ENCODE measurements around the gene GUK1. TPM values are rescaled to one million over a fixed set of nuclear protein-coding genes. Genes with fewer than 3 reads are reported as not detected.

Gene GUK1
- total RNA-seq, 5 donors from 2014 or later (not counting 1 experiment from before 2014, with no cell fraction given): 201 to 318 (median 223) TPM

- peaks cover 0 to 5% (median 0%) of the 10 kb centered on the region in 3 donors for H3K4me1 Mint-ChIP-seq
- H3K4me3 Mint-ChIP-seq: no peak overlapping the region
- H3K27me3 ChIP-seq (replicated peaks in 1 of 2; ENCODE audit: control insufficient read depth in 2 of 2, extremely low read depth in 1 of 2, insufficient read depth in 2 of 2, low read length in 1 of 2): peaks cover 0 to 2% of the 10 kb centered on the region in 2 experiments
- no CpG with 5 or more reads among the region's 1 CpG for WGBS (ENCODE audit: insufficient coverage)
- CTCF ChIA-PET: no interaction called here
- no peak overlapping the region for H3K4me3 ChIP-seq (ENCODE audit: control insufficient read depth in 1 of 2, extremely low read depth in 1 of 2, low read length in 1 of 2)
- no peak overlapping the region for H3K27ac Mint-ChIP-seq
- ATAC-seq (replicated peaks in 1 of 4): no peak
- H3K9me3 ChIP-seq: no peaks in the 10 kb centered on the region
- DNase-seq: no peak
- H3K36me3 Mint-ChIP-seq: peaks cover 2% of the 10 kb centered on the region
- POLR2A ChIA-PET: no interaction called here
- no peaks in the 10 kb centered on the region for H3K4me1 ChIP-seq (ENCODE audit: control insufficient read depth in 1 of 2, extremely low read depth in 1 of 2, insufficient read depth in 2 of 2, low read length in 2 of 2)
- H3K9me3 Mint-ChIP-seq: peaks cover 0 to 3% (median 0%) of the 10 kb centered on the region in 3 donors
- H3K36me3 ChIP-seq (ENCODE audit: control insufficient read depth in 2 of 2, extremely low read depth in 1 of 2, insufficient read depth in 1 of 2, low read length in 1 of 2): no peaks in the 10 kb centered on the region
- H3K27me3 Mint-ChIP-seq: peaks cover 0 to 2% of the 10 kb centered on the region in 2 donors
- H3K27ac ChIP-seq (ENCODE audit: low read length): no peak overlapping the region
Observed at GRCh38 chr1:228120351-228120750, 19.7 kb upstream of the GUK1 start.

GRCh38 chr1:228120857-228121489 is 19.1 kb upstream of the GUK1 start:
- Mint-ChIP-seq H3K4me3 (no peak overlapping the region), H3K4me1 (peaks cover 0 to 5% (median 0%) of the 10 kb centered on the region in 3 donors), H3K36me3 (peaks cover 2% of the 10 kb centered on the region), H3K27me3 (peaks cover 0 to 2% of the 10 kb centered on the region in 2 donors), H3K9me3 (peaks cover 0 to 3% (median 0%) of the 10 kb centered on the region in 3 donors), H3K27ac (peak overlapping the region in 1 of 2 donors; percentile 11)
- H3K36me3 ChIP-seq (ENCODE audit: control insufficient read depth in 2 of 2, extremely low read depth in 1 of 2, insufficient read depth in 1 of 2, low read length in 1 of 2): no peaks in the 10 kb centered on the region
- WGBS (ENCODE audit: insufficient coverage): 78% methylated on average over 1 of the region's 5 CpGs
- CTCF ChIA-PET: no interaction called here
- no peak for DNase-seq
- ATAC-seq (replicated peaks in 1 of 4): peak in 1 of 4 experiments; percentile 67
- POLR2A ChIA-PET: no interaction called here
- no peak overlapping the region for H3K27ac ChIP-seq (ENCODE audit: low read length)
- no peaks in the 10 kb centered on the region for H3K4me1 ChIP-seq (ENCODE audit: control insufficient read depth in 1 of 2, extremely low read depth in 1 of 2, insufficient read depth in 2 of 2, low read length in 2 of 2)
- H3K27me3 ChIP-seq (replicated peaks in 1 of 2; ENCODE audit: control insufficient read depth in 2 of 2, extremely low read depth in 1 of 2, insufficient read depth in 2 of 2, low read length in 1 of 2): peaks cover 0 to 2% of the 10 kb centered on the region in 2 experiments
- H3K4me3 ChIP-seq (ENCODE audit: control insufficient read depth in 1 of 2, extremely low read depth in 1 of 2, low read length in 1 of 2): no peak overlapping the region
- no peaks in the 10 kb centered on the region for H3K9me3 ChIP-seq

GRCh38 chr1:228122921-228123441 is 17.1 kb upstream of the GUK1 start:
- DNase-seq (no peak), ATAC-seq (replicated peaks in 1 of 4) (no peak)
- peaks cover 0 to 5% (median 0%) of the 10 kb centered on the region in 3 donors for H3K4me1 Mint-ChIP-seq
- H3K36me3 ChIP-seq (ENCODE audit: control insufficient read depth in 2 of 2, extremely low read depth in 1 of 2, insufficient read depth in 1 of 2, low read length in 1 of 2): no peaks in the 10 kb centered on the region
- peaks cover 1% of the 10 kb centered on the region for H3K36me3 Mint-ChIP-seq
- no peaks in the 10 kb centered on the region for H3K4me1 ChIP-seq (ENCODE audit: control insufficient read depth in 1 of 2, extremely low read depth in 1 of 2, insufficient read depth in 2 of 2, low read length in 2 of 2)
- POLR2A ChIA-PET: no interaction called here
- H3K27me3 Mint-ChIP-seq: peaks cover under 1 to 15% of the 10 kb centered on the region in 2 donors
- no peak overlapping the region for H3K27ac ChIP-seq (ENCODE audit: low read length)
- H3K4me3 ChIP-seq (ENCODE audit: control insufficient read depth in 1 of 2, extremely low read depth in 1 of 2, low read length in 1 of 2): no peak overlapping the region
- no peaks in the 10 kb centered on the region for H3K9me3 ChIP-seq
- no peaks in the 10 kb centered on the region for H3K27me3 ChIP-seq (replicated peaks in 1 of 2; ENCODE audit: control insufficient read depth in 2 of 2, extremely low read depth in 1 of 2, insufficient read depth in 2 of 2, low read length in 1 of 2)
- CTCF ChIA-PET: no interaction called here
- peaks cover 0 to 2% (median 0%) of the 10 kb centered on the region in 3 donors for H3K9me3 Mint-ChIP-seq
- H3K4me3 Mint-ChIP-seq: no peak overlapping the region
- no peak overlapping the region for H3K27ac Mint-ChIP-seq
- no CpG with 5 or more reads among the region's 1 CpG for WGBS (ENCODE audit: insufficient coverage)

- H3K9me3 ChIP-seq: no peaks in the 10 kb centered on the region
- Mint-ChIP-seq H3K4me1 (peaks cover 0 to 5% (median 0%) of the 10 kb centered on the region in 3 donors), H3K27me3 (peaks cover 4 to 18% of the 10 kb centered on the region in 2 donors), H3K4me3 (no peak overlapping the region), H3K27ac (no peak overlapping the region), H3K9me3 (no peaks in the 10 kb centered on the region), H3K36me3 (no peaks in the 10 kb centered on the region)
- whole genome bisulfite sequencing (ENCODE audit: insufficient coverage): 88% methylated on average over 2 of the region's 2 CpGs
- no peak overlapping the region for H3K4me3 ChIP-seq (ENCODE audit: control insufficient read depth in 1 of 2, extremely low read depth in 1 of 2, low read length in 1 of 2)
- H3K27ac ChIP-seq (ENCODE audit: low read length): no peak overlapping the region
- POLR2A ChIA-PET: interaction anchor here in 1 of 2 donors (0.6 kb wide), 1 partner anchor 62 kb away, joined by 3 read pairs; no protein-coding TSS in a partner anchor
- no peaks in the 10 kb centered on the region for H3K4me1 ChIP-seq (ENCODE audit: control insufficient read depth in 1 of 2, extremely low read depth in 1 of 2, insufficient read depth in 2 of 2, low read length in 2 of 2)
- DNase-seq (no peak), ATAC-seq (replicated peaks in 1 of 4) (no peak)
- CTCF ChIA-PET: no interaction called here
- H3K27me3 ChIP-seq (replicated peaks in 1 of 2; ENCODE audit: control insufficient read depth in 2 of 2, extremely low read depth in 1 of 2, insufficient read depth in 2 of 2, low read length in 1 of 2): no peaks in the 10 kb centered on the region
- H3K36me3 ChIP-seq (ENCODE audit: control insufficient read depth in 2 of 2, extremely low read depth in 1 of 2, insufficient read depth in 1 of 2, low read length in 1 of 2): no peaks in the 10 kb centered on the region
Observed at GRCh38 chr1:228123505-228123904, 16.6 kb upstream of the GUK1 start.

- POLR2A ChIA-PET: no interaction called here
- Mint-ChIP-seq H3K27me3 (peaks cover 4 to 26% of the 10 kb centered on the region in 2 donors), H3K9me3 (no peaks in the 10 kb centered on the region), H3K36me3 (no peaks in the 10 kb centered on the region), H3K4me3 (no peak overlapping the region), H3K27ac (peak overlapping the region in 1 of 2 donors; percentile 36), H3K4me1 (peaks cover 0 to 5% (median 0%) of the 10 kb centered on the region in 3 donors)
- CTCF ChIA-PET: no interaction called here
- Histone ChIP-seq H3K4me3 (ENCODE audit: control insufficient read depth in 1 of 2, extremely low read depth in 1 of 2, low read length in 1 of 2) (no peak overlapping the region), H3K9me3 (no peaks in the 10 kb centered on the region), H3K27ac (ENCODE audit: low read length) (no peak overlapping the region), H3K4me1 (ENCODE audit: control insufficient read depth in 1 of 2, extremely low read depth in 1 of 2, insufficient read depth in 2 of 2, low read length in 2 of 2) (no peaks in the 10 kb centered on the region), H3K36me3 (ENCODE audit: control insufficient read depth in 2 of 2, extremely low read depth in 1 of 2, insufficient read depth in 1 of 2, low read length in 1 of 2) (no peaks in the 10 kb centered on the region), H3K27me3 (replicated peaks in 1 of 2; ENCODE audit: control insufficient read depth in 2 of 2, extremely low read depth in 1 of 2, insufficient read depth in 2 of 2, low read length in 1 of 2) (peaks cover 0 to 7% of the 10 kb centered on the region in 2 experiments)
- DNase-seq (no peak), ATAC-seq (replicated peaks in 1 of 4) (no peak)
- 85% methylated on average over 4 of the region's 5 CpGs for WGBS (ENCODE audit: insufficient coverage)
Observed at GRCh38 chr1:228125185-228125584, 14.9 kb upstream of the GUK1 start.

- ATAC-seq (replicated peaks in 1 of 4): no peak
- DNase-seq: no peak
- H3K36me3 Mint-ChIP-seq: no peaks in the 10 kb centered on the region
- no peak overlapping the region for H3K4me3 Mint-ChIP-seq
- H3K9me3 ChIP-seq: no peaks in the 10 kb centered on the region
- WGBS (ENCODE audit: insufficient coverage): no CpG with 5 or more reads among the region's 2 CpGs
- no peaks in the 10 kb centered on the region for H3K9me3 Mint-ChIP-seq
- H3K27ac Mint-ChIP-seq: no peak overlapping the region
- no peak overlapping the region for H3K27ac ChIP-seq (ENCODE audit: low read length)
- H3K36me3 ChIP-seq (ENCODE audit: control insufficient read depth in 2 of 2, extremely low read depth in 1 of 2, insufficient read depth in 1 of 2, low read length in 1 of 2): no peaks in the 10 kb centered on the region
- ChIA-PET POLR2A (no interaction called here), CTCF (interaction anchor here in 1 of 2 donors (1.5 kb wide), 1 partner anchor 48 kb away, joined by 4 read pairs; no protein-coding TSS in a partner anchor)
- peaks cover 7 to 9% (median 8%) of the 10 kb centered on the region in 3 donors for H3K4me1 Mint-ChIP-seq
- H3K4me3 ChIP-seq (ENCODE audit: control insufficient read depth in 1 of 2, extremely low read depth in 1 of 2, low read length in 1 of 2): no peak overlapping the region
- H3K4me1 ChIP-seq (ENCODE audit: control insufficient read depth in 1 of 2, extremely low read depth in 1 of 2, insufficient read depth in 2 of 2, low read length in 2 of 2): peaks cover under 1 to 4% of the 10 kb centered on the region in 2 experiments
- H3K27me3 ChIP-seq (replicated peaks in 1 of 2; ENCODE audit: control insufficient read depth in 2 of 2, extremely low read depth in 1 of 2, insufficient read depth in 2 of 2, low read length in 1 of 2): peaks cover 0 to 20% of the 10 kb centered on the region in 2 experiments
- peaks cover 4 to 39% of the 10 kb centered on the region in 2 donors for H3K27me3 Mint-ChIP-seq
Observed at GRCh38 chr1:228131766-228132165, 8.3 kb upstream of the GUK1 start.

Measured in T-cell (primary cell).